Immature natural killer cell (primary cell): ENCODE results near the gene CYP4A11. TPM values are rescaled to one million over a fixed set of nuclear protein-coding genes. Genes with fewer than 3 reads are reported as not detected.
"Not testable (repeated sequence)": the region's sequence is repeated elsewhere in the genome, so short reads cannot be mapped to it uniquely, and the experiment has no call there.

Experiments
- DNase-seq, 3 donors: peaks; one replicate each; pipeline ENCODE4 v3.0.0; 2022; ENCODE audit warnings: mixed read lengths in 1 of 3
- H3K27ac Mint-ChIP-seq, 6 donors: one replicate each; pipeline ENCODE4 v1.8.0; 2020; ENCODE audit warnings: mixed read lengths in 6 of 6, mild to moderate bottlenecking in 5 of 6, inconsistent platforms in 4 of 6, moderate library complexity in 3 of 6
- H3K27me3 Mint-ChIP-seq, 3 donors: one replicate each; pipeline ENCODE4 v1.8.0; 2020 to 2021; ENCODE audit warnings: low read depth in 3 of 3, mild to moderate bottlenecking in 3 of 3, mixed read lengths in 3 of 3, moderate library complexity in 3 of 3, inconsistent platforms in 1 of 3
- H3K36me3 Mint-ChIP-seq, 3 donors: one replicate each; pipeline ENCODE4 v1.8.0; 2020; ENCODE audit warnings: mixed read lengths in 3 of 3, inconsistent platforms in 2 of 3, mild to moderate bottlenecking in 2 of 3
- H3K4me1 Mint-ChIP-seq, 2 donors: one replicate each; pipeline ENCODE4 v1.8.0; 2020; ENCODE audit warnings: inconsistent platforms in 2 of 2, mild to moderate bottlenecking in 2 of 2, mixed read lengths in 2 of 2, moderate library complexity in 1 of 2
- H3K4me3 Mint-ChIP-seq, 5 donors: one replicate each; pipeline ENCODE4 v1.8.0; 2020; ENCODE audit warnings: mild to moderate bottlenecking in 5 of 5, mixed read lengths in 5 of 5, inconsistent platforms in 3 of 5, moderate library complexity in 3 of 5
- H3K9me3 Mint-ChIP-seq, 6 donors: one replicate each; pipeline ENCODE4 v1.8.0; 2020; ENCODE audit warnings: mild to moderate bottlenecking in 6 of 6, mixed read lengths in 6 of 6, inconsistent platforms in 4 of 6, moderate library complexity in 3 of 6
- polyA plus RNA-seq, 3 donors: library from polyadenylated mRNA; unstranded; fragments of 300-500 nt; fragmentation: Illumina TruSeq; gene quantifications; one replicate each; pipeline ENCODE4 v1.2.3, GENCODE V29; 2021

The CYP4A11 gene
- polyA plus RNA-seq = not detected

- Mint-ChIP-seq H3K36me3 (no peaks in the 10 kb centered on the region), H3K27me3 (peaks cover 0 to 8% (median 5%) of the 10 kb centered on the region in 3 donors), H3K4me1 (no peaks in the 10 kb centered on the region), H3K9me3 (no peaks in the 10 kb centered on the region), H3K27ac (no peak within 1 kb of the TSS), H3K4me3 (no peak within 1 kb of the TSS)
- no peak for DNase-seq
These were observed at the start of gene CYP4A11 for GRCh38 chr1:46941135-46941694. Gene CYP4A11, minus strand, starts transcription at chr1:46941476. Its CDS starts 43 bp downstream, at chr1:46941433.

- not testable (repeated sequence) for H3K4me3 Mint-ChIP-seq, H3K36me3 Mint-ChIP-seq, H3K4me1 Mint-ChIP-seq, H3K27me3 Mint-ChIP-seq, H3K27ac Mint-ChIP-seq, DNase-seq, H3K9me3 Mint-ChIP-seq
These were observed 49.3 kb upstream of the CYP4A11 start for GRCh38 chr1:46990541-46990940.

- Mint-ChIP-seq H3K27me3 (peaks cover 0 to 13% (median 1%) of the 10 kb centered on the region in 3 donors), H3K9me3 (peaks cover 0 to 7% (median 0%) of the 10 kb centered on the region in 6 donors), H3K4me3 (no peak overlapping the region), H3K27ac (no peak overlapping the region), H3K36me3 (no peaks in the 10 kb centered on the region), H3K4me1 (no peaks in the 10 kb centered on the region)
- DNase-seq = no peak
These were observed 42.7 kb upstream of the CYP4A11 start for GRCh38 chr1:46983830-46984586.

GRCh38 chr1:46983166-46983829, 42.0 kb upstream of the CYP4A11 start:
- H3K27ac Mint-ChIP-seq = no peak overlapping the region
- H3K4me3 Mint-ChIP-seq = no peak overlapping the region
- H3K9me3 Mint-ChIP-seq = peaks cover 0 to 7% (median 0%) of the 10 kb centered on the region in 6 donors

GRCh38 chr1:46969014-46969619, 27.8 kb upstream of the CYP4A11 start:
- H3K27ac Mint-ChIP-seq = no peak overlapping the region
- peaks cover 2 to 7% (median 5%) of the 10 kb centered on the region in 3 donors for H3K27me3 Mint-ChIP-seq
- H3K4me3 Mint-ChIP-seq = no peak overlapping the region
- no peaks in the 10 kb centered on the region for H3K4me1 Mint-ChIP-seq
- no peaks in the 10 kb centered on the region for H3K36me3 Mint-ChIP-seq
- no peak for DNase-seq
- H3K9me3 Mint-ChIP-seq = no peaks in the 10 kb centered on the region

More at GRCh38 chr1:46983166-46983829, 42.0 kb upstream of the CYP4A11 start:
- peaks cover 0 to 17% (median 1%) of the 10 kb centered on the region in 3 donors for H3K27me3 Mint-ChIP-seq
- H3K36me3 Mint-ChIP-seq = no peaks in the 10 kb centered on the region
- no peak for DNase-seq
- no peaks in the 10 kb centered on the region for H3K4me1 Mint-ChIP-seq

GRCh38 chr1:46962272-46962671, 21.0 kb upstream of the CYP4A11 start:
- not testable (repeated sequence) for H3K4me1 Mint-ChIP-seq, DNase-seq, H3K27me3 Mint-ChIP-seq, H3K27ac Mint-ChIP-seq, H3K9me3 Mint-ChIP-seq, H3K4me3 Mint-ChIP-seq, H3K36me3 Mint-ChIP-seq

GRCh38 chr1:46961066-46961758, 19.9 kb upstream of the CYP4A11 start:
- DNase-seq = no peak
- no peak overlapping the region for H3K4me3 Mint-ChIP-seq
- H3K36me3 Mint-ChIP-seq = no peaks in the 10 kb centered on the region
- no peak overlapping the region for H3K27ac Mint-ChIP-seq
- no peaks in the 10 kb centered on the region for H3K4me1 Mint-ChIP-seq
- no peaks in the 10 kb centered on the region for H3K9me3 Mint-ChIP-seq
- peaks cover 0 to 4% (median 4%) of the 10 kb centered on the region in 3 donors for H3K27me3 Mint-ChIP-seq

- peaks cover 2 to 4% (median 3%) of the 10 kb centered on the region in 3 donors for H3K27me3 Mint-ChIP-seq
These were observed 19.0 kb upstream of the CYP4A11 start for GRCh38 chr1:46960250-46960649.

GRCh38 chr1:46955116-46955515, 13.8 kb upstream of the CYP4A11 start:
- not testable (repeated sequence) for H3K36me3 Mint-ChIP-seq, H3K4me3 Mint-ChIP-seq, H3K9me3 Mint-ChIP-seq, H3K27ac Mint-ChIP-seq, H3K27me3 Mint-ChIP-seq, DNase-seq, H3K4me1 Mint-ChIP-seq

More at GRCh38 chr1:46960250-46960649, 19.0 kb upstream of the CYP4A11 start:
- Mint-ChIP-seq H3K4me3 (no peak overlapping the region), H3K27ac (no peak overlapping the region), H3K36me3 (no peaks in the 10 kb centered on the region), H3K9me3 (no peaks in the 10 kb centered on the region), H3K4me1 (no peaks in the 10 kb centered on the region)
- no peak for DNase-seq

- not testable (repeated sequence) for H3K36me3 Mint-ChIP-seq, H3K27ac Mint-ChIP-seq, DNase-seq, H3K9me3 Mint-ChIP-seq, H3K4me3 Mint-ChIP-seq, H3K27me3 Mint-ChIP-seq, H3K4me1 Mint-ChIP-seq
These were observed 12.6 kb upstream of the CYP4A11 start for GRCh38 chr1:46953847-46954246.

GRCh38 chr1:46949417-46949666, 8.1 kb upstream of the CYP4A11 start:
- not testable (repeated sequence) for H3K27me3 Mint-ChIP-seq, H3K36me3 Mint-ChIP-seq

GRCh38 chr1:46948629-46949416, 7.5 kb upstream of the CYP4A11 start:
- peaks cover 0 to 2% (median 0%) of the 10 kb centered on the region in 6 donors for H3K9me3 Mint-ChIP-seq

More at GRCh38 chr1:46949417-46949666, 8.1 kb upstream of the CYP4A11 start:
- DNase-seq, H3K4me1 Mint-ChIP-seq, H3K9me3 Mint-ChIP-seq, H3K27ac Mint-ChIP-seq, H3K4me3 Mint-ChIP-seq: not testable (repeated sequence)

GRCh38 chr1:46947706-46948105, 6.4 kb upstream of the CYP4A11 start:
- H3K27ac Mint-ChIP-seq, DNase-seq, H3K4me1 Mint-ChIP-seq, H3K4me3 Mint-ChIP-seq, H3K9me3 Mint-ChIP-seq, H3K27me3 Mint-ChIP-seq, H3K36me3 Mint-ChIP-seq: not testable (repeated sequence)

More at GRCh38 chr1:46948629-46949416, 7.5 kb upstream of the CYP4A11 start:
- H3K36me3 Mint-ChIP-seq = no peaks in the 10 kb centered on the region
- DNase-seq = no peak
- H3K4me1 Mint-ChIP-seq = no peaks in the 10 kb centered on the region
- H3K4me3 Mint-ChIP-seq = no peak overlapping the region
- no peak overlapping the region for H3K27ac Mint-ChIP-seq
- H3K27me3 Mint-ChIP-seq = peaks cover 0 to 3% (median 0%) of the 10 kb centered on the region in 3 donors
